Measurements from ENCODE around the gene RYK.

DNA sequence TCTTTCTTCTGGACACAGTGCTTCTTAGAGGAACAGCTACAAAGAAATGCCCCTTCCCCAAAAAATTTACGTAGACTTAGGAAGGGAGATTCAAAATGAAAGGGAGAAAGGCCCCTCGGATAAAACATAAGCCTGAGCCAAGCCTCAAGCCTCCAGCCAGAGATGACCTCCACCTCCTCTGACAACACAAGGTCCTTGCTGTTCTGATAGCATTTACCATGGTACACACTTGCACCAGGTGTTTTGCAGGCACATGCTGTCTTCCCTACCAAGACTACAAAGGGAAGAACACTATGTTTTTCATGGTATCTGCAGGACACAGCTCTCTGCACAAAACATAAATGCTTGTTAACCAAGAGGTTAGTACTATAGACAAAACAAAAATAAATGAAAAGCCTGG, 27.8 kb downstream of the RYK start:
- TF ChIP-seq, protein P1, sequence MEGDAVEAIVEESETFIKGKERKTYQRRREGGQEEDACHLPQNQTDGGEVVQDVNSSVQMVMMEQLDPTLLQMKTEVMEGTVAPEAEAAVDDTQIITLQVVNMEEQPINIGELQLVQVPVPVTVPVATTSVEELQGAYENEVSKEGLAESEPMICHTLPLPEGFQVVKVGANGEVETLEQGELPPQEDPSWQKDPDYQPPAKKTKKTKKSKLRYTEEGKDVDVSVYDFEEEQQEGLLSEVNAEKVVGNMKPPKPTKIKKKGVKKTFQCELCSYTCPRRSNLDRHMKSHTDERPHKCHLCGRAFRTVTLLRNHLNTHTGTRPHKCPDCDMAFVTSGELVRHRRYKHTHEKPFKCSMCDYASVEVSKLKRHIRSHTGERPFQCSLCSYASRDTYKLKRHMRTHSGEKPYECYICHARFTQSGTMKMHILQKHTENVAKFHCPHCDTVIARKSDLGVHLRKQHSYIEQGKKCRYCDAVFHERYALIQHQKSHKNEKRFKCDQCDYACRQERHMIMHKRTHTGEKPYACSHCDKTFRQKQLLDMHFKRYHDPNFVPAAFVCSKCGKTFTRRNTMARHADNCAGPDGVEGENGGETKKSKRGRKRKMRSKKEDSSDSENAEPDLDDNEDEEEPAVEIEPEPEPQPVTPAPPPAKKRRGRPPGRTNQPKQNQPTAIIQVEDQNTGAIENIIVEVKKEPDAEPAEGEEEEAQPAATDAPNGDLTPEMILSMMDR (IDR thresholded peaks at IDR 0.05; ENCODE audit: low read depth, low read length, missing input control) = no peak
- TF ChIP-seq, protein P2, sequence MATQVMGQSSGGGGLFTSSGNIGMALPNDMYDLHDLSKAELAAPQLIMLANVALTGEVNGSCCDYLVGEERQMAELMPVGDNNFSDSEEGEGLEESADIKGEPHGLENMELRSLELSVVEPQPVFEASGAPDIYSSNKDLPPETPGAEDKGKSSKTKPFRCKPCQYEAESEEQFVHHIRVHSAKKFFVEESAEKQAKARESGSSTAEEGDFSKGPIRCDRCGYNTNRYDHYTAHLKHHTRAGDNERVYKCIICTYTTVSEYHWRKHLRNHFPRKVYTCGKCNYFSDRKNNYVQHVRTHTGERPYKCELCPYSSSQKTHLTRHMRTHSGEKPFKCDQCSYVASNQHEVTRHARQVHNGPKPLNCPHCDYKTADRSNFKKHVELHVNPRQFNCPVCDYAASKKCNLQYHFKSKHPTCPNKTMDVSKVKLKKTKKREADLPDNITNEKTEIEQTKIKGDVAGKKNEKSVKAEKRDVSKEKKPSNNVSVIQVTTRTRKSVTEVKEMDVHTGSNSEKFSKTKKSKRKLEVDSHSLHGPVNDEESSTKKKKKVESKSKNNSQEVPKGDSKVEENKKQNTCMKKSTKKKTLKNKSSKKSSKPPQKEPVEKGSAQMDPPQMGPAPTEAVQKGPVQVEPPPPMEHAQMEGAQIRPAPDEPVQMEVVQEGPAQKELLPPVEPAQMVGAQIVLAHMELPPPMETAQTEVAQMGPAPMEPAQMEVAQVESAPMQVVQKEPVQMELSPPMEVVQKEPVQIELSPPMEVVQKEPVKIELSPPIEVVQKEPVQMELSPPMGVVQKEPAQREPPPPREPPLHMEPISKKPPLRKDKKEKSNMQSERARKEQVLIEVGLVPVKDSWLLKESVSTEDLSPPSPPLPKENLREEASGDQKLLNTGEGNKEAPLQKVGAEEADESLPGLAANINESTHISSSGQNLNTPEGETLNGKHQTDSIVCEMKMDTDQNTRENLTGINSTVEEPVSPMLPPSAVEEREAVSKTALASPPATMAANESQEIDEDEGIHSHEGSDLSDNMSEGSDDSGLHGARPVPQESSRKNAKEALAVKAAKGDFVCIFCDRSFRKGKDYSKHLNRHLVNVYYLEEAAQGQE (IDR thresholded peaks at IDR 0.05) = no peak
- TF ChIP-seq, protein P3, sequence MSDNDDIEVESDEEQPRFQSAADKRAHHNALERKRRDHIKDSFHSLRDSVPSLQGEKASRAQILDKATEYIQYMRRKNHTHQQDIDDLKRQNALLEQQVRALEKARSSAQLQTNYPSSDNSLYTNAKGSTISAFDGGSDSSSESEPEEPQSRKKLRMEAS (IDR thresholded peaks at IDR 0.05) = no peak
- no peak for TF ChIP-seq HNF4A (conservative IDR thresholded peaks at IDR 0.05)
- no peak for TF ChIP-seq GABPA (IDR thresholded peaks at IDR 0.05 in 1 of 2, conservative IDR thresholded peaks at IDR 0.05 in 1 of 2)
- TF ChIP-seq RAD21 (IDR thresholded peaks at IDR 0.05) = no peak
- TF ChIP-seq RXRA (IDR thresholded peaks at IDR 0.05) = no peak
- TF ChIP-seq NR2F2 (IDR thresholded peaks at IDR 0.05) = no peak
- TF ChIP-seq TAF1 (conservative IDR thresholded peaks at IDR 0.05) = no peak
